Fibroblast of skin of abdomen (primary cell): ENCODE measurements around the gene TRPV5.

ENCODE experiments used
- DNase-seq: peaks from one replicate; pipeline ENCODE4 v3.0.0-alpha.2; 2013

Gene TRPV5

DNA sequence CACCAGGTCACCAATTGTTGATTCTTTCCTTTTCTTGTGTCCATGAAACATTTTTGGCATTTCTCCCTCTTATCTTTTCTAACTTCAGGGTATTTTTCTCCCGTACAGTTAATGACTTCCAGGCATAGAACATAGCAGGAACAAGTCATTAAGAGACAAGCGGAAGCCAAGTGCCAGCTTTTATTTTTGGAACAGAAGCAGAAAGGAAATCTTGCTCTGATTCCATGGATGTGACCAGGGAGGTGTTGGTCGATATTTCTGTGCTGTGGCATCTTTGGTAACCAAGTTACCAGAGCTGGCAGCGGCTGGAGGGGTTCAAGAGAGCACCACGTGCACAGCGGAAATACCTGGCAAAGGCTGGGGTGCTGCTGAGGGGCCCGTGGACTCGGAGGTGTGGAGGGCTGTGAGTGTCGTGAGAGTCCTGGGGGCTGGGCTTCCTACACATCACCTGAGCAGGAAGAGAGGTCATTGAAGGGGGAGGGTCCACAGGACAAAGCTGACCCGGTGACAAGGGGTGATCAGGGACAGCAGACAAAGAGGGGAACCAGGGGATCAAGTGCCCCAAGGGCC is 7.5 kb upstream of the TRPV5 start:
- no peak for DNase-seq

DNA sequence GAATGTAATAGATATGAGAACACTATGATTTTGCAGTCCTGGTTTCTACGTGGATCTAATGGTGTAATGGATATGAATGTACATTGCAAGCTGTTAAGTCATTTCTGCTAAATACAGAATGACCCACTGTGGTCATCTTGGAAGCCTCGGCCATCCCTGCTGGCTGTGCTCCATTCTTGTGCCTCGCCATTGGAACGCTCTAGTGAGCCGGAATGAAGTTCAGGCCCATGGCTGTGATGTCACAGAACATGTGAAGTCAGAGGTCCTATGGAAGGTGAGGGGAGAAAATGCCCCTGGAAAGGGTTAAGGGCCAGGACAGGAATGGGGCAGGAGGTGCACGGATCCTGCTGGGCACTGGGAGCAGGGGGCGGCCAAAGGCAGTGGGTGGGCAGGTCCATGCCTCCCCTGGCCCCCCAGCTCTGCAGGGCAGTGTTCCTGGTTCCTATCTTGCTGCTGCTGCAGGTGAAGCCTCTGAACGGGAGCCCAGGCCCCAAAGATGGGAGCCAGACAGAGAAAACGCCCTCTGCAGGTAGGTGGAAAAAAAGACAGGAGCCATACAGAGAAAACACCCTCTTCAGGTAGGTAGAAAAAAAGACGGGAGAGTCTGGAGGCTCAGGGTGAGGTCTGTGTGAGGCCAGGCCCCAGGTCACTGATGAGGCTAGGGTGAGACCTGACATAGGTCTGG is 5.8 kb upstream of the TRPV5 start, which contains the start of gene LLCFC1:
Gene LLCFC1, plus strand, starts transcription at position 259 of the 685 bp plus-strand sequence. Its CDS starts 138 bp downstream, at position 397.
- DNase-seq = no peak

DNA sequence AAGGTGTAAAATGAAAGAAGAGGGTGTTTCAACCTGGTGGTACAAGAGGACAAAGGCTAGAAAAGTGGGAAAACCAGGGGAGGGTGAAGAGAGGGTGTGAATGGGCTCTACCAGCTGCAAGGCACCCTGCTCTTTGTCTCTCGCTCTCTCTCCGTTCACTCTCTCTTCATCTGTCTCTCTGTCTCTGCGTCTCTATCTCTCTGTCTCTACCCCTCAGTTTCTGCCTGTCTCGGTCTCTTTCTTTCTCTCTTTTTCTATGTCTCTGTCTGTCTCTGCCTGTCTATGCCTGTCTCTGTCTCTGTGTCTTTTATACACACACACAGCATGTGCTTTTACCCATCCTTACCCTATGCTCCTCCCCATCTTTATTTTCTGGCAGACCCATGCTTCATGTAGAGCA is 5.1 kb upstream of the TRPV5 start:
- DNase-seq = no peak

DNA sequence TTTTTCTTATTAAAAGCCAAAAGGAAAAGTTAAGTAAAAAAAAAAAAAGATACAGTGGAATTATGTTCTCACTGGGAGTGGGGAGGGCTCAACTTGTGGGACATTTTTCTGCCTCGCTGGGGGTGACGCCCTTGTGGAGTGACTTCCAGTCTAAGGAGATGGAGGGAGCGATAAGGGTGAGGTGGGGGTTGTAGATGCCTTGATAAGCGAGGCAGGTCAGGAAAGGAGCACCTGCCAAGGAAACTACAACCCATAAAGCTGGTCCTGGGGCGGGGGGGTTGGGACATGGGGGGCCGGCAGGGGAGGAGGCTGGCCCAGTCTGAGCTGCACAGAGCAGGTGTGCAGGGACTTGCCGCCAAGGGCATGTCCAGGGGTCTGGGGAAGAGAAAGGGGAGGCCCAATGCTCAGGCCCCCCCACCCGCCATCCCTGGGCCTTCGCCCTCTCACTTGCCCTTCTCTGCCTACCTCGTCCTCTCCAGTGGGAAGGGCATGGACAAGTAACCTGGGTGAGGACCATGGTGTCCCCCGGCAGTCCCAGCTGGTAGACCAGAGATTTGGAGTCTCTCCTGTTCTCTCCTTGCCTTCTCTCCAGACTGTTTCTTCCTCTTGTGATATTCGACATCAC is 2.5 kb upstream of the TRPV5 start:
- DNase-seq = no peak

DNA sequence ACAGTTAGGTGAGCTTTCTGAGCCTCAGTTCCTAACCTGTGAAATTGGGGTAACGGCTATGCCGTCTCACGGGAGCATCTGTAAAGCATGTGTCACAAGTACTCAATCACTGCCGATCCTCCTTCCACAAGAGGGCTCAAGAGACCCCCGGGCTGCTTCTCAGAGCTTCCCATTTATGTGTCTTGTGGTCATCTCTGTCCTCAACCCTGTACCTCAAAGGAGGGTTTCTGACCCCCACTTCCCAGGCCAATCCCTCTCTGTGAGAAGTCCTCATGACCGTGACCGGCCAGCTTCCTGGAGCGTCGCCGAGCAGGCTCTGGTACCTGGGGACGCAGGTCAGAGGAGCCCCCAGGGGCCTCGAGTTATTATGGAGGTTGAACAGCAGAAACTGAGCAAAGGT is 510 bp upstream of the TRPV5 start:
- no peak for DNase-seq

DNA sequence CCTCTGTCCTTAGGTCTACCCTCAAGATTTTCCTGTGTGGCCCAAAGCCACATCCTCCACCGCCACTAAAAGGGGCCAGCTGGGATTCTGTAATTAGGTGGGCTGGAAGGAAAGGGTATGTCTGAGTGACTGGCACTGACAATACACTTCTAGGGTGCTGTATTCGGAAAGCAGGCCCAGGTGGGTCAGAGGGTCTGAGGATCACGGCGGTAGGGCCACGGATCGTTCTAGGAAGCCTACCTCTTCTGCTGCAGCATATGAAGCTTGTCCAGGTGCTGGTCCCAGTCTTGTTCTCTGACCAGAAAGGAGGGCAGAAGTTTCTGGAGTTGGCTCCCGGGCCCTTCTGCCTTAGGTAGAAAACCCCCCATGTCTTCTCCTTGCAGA is 462 bp downstream of the TRPV5 start:
- DNase-seq = no peak

DNA sequence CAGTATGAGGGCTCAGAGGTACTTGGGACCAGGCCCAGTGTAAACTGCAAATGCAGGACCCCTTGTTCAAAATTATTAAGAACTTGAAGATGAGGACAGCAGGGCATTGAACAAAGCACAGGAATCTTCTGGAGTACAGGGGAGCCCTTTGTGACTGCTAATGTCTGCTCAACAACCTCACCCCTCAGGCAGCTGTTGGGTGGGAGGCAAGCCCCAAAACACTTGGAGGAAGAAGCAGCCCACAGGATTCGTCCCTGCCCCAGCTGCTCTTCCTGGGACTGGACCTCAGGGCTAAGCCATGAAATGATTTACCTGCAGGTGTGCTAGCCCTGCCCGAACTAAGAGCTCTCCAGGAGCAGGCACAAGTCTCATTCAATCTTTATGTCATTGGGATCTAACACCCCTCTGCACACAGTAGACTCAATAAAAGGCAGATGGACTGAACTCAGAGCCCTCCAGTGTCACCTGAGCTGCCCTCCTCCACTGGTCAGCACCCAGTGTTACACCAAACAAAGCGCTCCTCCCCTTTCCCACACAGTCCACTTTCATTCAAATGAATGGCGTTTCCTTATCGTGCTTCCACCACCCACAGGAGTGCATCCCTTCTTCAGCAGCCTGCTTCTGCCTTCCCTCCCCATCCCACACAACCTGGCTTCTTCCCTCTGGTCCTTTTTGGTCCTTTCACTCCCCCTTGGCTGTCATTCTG is 1.0 kb downstream of the TRPV5 start:
- no peak for DNase-seq

DNA sequence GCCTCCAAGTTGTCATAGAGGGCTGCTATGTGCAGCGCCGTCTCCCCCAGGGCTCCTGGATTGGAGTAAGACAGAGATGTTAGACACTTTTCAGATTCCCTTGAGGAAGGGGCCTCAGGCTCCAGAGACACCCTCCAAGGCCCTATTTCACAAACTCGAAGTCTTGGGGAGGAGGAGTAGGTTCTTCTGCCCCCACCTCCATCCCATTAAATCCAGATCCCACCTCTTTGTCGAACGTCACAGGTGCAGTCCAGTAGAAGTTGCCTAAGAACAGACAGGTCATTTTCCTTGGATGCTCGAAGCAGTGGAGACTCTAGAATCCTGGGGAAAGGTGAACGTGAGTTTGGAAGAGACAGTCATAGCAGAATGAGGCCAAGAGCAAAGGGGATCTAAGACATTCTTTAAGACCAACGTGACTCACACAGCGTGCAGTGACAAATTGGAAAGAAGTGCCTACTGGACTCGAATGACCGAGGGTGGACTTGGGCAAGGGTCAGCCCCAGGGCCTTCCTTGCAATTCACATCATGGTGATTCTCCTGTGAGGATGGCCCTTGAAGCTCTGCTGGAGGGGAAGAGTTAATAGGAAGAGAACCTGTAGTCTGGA is 3.3 kb downstream of the TRPV5 start:
- no peak for DNase-seq

DNA sequence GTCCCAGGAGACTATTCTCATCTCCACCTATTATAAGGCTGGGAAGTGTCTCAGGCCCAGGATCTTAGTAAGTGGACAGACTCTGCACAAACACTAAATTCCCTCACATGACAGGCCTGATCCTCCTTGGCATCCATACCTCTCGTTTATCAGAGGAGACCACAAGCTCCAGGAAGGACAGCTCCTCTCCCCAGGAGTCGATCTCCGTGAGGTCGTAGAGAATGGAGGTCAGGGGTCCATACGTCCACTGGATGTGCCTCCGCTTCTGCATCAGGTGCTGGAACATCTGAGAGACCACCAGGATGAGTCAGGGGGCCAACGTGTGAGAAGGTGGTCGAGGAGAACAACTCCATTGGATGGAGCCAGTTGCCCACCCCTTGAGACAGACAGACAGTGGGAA is 5.6 kb downstream of the TRPV5 start:
- DNase-seq = no peak

DNA sequence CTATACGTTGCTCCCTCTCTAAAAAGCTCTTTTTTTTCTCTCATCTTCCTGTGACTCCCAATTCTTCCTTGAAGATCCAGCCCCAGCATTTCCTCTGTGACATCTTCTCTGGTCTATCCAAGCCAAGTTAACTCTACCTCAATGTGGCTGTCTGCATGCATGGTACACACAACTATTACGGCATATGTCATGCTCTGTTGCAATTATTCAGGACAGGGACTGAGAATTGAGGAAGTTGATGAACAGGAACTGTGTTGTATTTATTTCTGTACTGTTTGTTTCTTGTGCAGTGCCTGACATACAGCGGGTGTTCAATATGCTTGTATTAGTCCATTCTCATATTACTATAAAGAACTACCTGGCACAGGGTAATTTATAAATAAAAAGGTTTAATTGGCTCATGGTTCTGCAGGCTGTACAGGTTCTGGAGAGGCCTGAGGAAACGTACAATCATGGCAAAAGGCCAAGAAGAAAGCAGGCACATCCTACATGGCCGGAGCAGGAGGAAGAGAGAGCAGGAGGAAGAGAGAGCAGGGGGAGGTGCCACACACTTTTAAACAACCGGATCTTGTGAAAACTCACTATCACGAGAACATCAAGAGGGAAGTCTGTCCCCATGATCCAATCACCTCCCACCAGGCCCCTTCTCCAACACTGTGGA is 6.3 kb downstream of the TRPV5 start:
- no peak for DNase-seq

DNA sequence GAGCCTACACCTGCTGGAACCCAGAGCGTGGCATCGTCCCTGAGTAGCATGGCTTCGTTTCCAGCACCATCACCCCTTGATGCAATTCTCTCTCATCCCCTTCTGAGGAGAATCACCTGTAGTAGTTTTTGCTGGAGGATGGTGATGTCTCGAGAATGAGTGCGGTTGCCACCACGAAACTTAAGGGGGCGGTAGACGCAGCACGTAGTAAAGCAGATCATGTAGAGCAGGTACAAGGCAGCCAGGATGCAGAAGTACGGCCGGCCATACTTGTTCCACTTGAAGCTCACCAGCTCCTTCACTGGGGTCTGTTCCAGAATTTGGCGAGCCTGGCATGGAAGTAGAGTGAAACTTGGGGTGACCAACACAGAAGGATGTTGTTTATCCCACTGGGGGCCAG is 8.1 kb downstream of the TRPV5 start:
- no peak for DNase-seq

DNA sequence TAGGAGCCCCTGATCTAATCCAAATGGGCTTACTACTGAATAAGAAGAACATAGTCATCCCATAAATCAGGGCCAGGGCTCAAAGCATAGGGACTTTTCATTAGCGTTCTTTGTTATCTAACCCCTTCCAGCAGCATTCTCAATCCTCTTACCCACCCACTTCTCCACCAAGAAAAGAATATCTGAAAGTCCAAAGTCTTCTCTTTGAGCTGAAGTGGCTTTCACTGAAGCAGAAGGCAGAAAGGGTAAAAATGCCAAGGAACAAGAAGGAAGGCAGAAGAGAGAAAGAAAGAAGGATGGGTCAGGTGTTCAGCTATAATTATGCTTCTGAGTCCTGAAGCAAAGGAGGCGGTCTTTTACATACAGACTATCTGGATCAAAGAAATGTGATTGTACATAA is 10.2 kb downstream of the TRPV5 start:
- DNase-seq = no peak

DNA sequence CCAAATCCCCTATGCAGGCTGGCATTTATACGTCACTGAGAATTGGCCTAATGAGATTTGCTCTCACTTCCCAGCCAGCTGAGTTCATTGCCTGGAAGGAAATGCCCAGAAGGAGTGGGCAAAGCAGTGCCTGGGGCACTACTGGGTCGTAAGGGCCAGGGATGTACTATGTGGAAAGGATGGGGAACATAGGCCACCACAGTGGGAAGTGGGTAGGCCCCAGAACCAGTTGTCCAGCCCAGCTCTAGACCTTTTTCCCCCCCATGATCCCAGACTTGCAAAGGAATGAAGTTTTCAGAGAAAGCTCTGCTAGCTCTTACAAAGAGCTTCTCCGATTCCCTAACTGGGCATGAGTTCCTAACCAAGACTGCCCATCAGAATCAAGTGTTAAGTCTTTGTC is 13.9 kb downstream of the TRPV5 start:
- no peak for DNase-seq

DNA sequence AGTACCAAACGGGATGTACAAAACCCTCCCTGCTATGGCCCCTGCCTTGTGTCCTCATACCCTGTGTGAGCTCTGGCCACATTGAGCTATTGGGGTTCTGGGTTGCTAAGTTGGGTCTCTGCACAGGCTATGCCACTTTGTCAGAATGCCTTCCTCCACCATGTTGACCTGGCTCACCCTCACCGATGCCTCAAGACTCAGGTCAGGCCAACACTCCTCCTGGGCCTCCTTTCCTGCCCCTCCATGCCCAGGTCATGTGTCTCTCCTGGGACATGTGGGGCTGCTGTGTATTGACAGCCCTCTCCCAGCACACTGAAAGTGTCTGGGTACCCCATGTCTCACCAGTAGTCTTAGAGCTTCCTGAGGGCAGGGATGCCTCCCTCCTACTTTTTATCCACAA is 14.6 kb downstream of the TRPV5 start:
- DNase-seq = no peak

DNA sequence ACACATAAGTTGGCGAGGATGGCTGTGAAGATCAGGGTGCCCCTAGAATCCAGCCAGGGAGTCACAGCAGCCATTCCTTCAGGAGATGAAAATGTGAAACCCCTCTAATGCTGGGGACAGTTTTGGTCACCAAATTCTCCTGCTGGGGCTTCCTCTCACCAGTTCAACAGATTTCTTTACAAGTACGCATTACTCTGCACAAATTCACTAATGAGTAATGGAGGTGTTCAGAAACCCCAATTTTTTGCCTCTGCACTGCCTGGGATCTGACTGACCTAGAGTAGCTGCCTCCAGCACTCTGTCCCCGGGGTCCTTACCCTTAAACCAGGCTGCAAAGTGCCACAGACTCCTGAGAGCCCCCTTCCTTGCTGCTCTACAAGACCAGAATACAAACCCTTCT is 16.1 kb downstream of the TRPV5 start:
- DNase-seq = no peak

DNA sequence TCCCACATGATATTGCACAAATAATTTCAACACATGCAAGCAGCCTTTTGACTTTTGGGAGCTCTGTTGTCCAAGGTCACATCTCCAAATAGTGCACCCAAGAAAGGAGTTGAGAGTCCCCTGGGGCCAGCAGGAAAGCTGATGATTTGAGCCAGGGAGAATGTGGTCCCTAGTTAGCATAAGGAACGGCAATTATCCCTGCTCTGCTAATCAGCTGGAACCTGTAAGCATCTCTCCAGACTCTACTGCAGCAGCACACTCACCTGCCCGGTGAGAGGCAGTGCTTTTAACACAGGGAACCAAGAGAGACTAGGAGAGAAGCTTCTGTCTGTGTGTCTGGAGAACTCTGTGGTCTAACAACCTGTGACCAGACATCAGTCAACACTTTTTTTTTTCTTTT is 17.0 kb downstream of the TRPV5 start:
- DNase-seq = no peak

DNA sequence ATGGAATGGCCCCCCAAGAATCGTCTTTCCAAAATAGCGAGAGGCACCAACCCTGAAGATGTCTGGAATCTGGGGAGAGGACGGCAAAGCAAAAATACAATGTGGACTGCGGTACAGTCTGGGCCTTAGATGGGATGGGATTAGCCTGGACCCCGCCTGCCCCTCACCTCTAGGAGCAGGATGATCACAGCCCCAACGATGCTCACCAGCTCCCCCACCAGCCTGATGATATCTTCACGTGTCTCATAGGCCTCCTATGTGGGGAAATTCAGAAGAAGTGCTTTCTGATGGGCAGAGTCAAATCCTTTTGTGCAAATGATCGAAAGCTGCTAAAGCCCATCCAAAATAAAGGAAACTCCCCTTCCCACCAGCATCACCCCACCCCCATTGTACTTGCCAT is 18.2 kb downstream of the TRPV5 start:
- DNase-seq = no peak

DNA sequence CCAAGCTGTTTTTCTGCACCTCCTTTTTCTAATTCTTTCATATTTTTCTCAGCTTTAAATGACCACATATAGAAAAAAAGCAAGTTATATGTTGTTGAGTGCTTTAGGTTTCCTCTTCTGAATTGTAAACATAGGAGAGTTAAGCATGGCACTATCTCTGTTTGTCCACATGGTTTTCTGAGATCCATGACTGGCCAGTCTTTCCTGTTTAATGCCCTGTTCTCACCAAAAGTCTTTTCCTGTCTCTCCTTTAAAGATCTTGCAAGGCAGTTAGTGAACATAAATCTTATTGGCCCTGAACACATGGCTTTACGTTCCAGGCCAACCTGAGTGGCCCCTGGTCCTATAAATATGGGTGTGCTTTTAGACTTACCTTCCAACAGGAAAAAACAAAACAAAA is 19.4 kb downstream of the TRPV5 start:
- no peak for DNase-seq

DNA sequence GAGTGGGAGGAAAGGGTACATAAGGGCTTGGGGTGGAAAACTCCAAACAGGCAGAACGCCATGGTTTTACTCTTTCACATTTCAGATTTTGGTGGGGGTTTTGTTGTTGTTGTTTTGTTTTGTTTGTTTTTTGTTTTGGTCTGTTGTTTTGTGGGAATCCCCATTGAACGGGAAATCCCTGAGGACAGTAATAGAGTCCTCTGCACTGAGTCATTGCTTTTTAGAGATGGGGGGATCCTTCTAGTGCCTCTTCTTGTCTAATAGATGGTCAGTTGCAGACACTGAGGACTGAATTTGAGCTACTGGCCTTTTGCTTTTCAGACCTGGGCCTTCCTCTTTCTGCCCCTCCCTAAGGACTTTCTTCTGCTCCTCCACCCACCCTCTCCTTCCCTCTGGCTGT is 20.0 kb downstream of the TRPV5 start:
- DNase-seq = no peak

DNA sequence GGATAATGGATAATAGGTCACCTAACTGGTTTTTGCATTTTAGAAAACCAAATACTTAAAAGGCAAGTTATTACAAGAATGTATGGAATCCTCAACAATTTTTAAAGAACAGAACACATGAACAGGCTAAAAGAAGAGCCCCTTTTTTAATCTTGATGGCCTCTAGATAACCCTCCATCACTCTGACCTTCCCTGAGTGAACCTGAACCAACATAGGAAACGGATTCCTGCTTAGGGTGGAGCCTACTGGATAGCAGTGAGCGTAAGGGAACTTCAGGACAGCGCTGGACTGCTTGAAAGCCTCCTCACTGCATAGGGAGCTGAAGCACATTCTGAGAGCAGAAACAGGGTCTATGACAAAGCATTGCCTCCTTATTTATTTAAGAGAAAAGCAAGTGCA is 20.5 kb downstream of the TRPV5 start:
- DNase-seq = no peak

DNA sequence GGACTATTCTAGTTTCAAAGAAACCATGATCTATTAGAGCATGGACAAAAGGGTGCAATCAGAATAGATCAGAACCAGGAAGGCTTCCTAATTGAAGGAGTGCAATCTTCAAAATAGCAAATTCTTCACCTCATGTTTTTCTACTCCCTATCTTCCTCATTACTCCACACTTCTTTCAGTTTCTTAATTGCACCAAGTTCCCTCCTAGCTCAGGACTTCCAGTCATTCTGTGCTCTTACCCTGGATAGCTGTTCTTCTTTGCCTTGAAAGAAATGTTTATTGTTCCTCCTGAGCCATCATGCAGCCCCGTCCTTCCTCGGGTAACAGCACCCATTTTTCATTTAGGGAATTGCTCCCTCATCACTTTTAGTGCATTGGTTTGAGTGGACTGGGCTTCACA is 23.1 kb downstream of the TRPV5 start:
- DNase-seq = no peak

DNA sequence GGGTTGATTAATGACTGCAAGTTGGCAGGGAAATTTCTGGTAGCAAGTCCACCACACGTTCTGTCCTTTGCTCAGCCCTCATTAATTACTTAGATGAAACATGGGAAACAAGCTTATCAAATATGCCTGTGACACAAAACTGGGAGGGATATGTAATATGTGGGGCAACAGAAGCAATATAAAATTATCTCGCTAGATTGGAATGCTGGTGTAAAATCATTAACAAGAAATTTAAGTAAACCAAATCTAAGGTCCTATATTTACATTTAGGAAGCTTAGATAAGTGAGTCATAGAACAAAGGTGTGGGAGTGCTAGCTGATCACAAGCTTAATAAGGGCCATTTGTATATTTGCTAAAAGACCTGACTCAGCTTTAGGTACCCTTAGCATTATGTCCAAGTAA is 23.5 kb downstream of the TRPV5 start:
- DNase-seq = no peak
